Activated CD4-positive, alpha-beta T cell treated with anti-CD3 and anti-CD28 coated beads, Interleukin-2, amount 10 ng/mL, durations not matched to agents 24 days and 14 days (primary cell): ENCODE results near the gene SNAPC3. TPM values are rescaled to one million over a fixed set of nuclear protein-coding genes. Genes with fewer than 3 reads are reported as not detected.

Experiments used
- total RNA-seq: library from RNA; stranded (reverse); gene quantifications from 2 replicates; pipeline ENCODE4 v1.2.3, GENCODE V29; 2022

SNAPC3 gene
- total RNA-seq, 1 donor from 2014 or later, result 31.7 TPM

Other genes starting within 250 kb of the SNAPC3 start
- 20.3 and 22.2 TPM in 2 replicates for gene TTC39B, start 115.7 kb upstream of the SNAPC3 start, total RNA-seq
- gene PSIP1, start 88.1 kb downstream of the SNAPC3 start, total RNA-seq, result 106 TPM in 2 replicates
- gene CCDC171, start 130.2 kb downstream of the SNAPC3 start, total RNA-seq, result 1.5 and 1.6 TPM in 2 replicates